Spinal cord (tissue), 9 donors: ENCODE results near the gene EMC6. TPM values are rescaled to one million over a fixed set of nuclear protein-coding genes. Genes with fewer than 3 reads are reported as not detected.

ENCODE experiments used
- DNase-seq, 6 donors: peaks; one replicate each; pipeline versions ENCODE4 v3.0.0 to v3.0.0-alpha.2; 2013 to 2015; ENCODE audit warnings: low spot score in 6 of 6, low read depth in 4 of 6
- H3K27ac ChIP-seq: one replicate; pipeline ENCODE4 v1.5.1; 2013; ENCODE audit warnings: low read depth, low read length, control low read depth
- H3K27me3 ChIP-seq: one replicate; pipeline ENCODE4 v1.6.1; 2013; ENCODE audit warnings: low read length; ENCODE audit not compliant: control insufficient read depth, insufficient read depth
- H3K36me3 ChIP-seq: one replicate; pipeline ENCODE4 v1.6.1; 2013; ENCODE audit warnings: low read length; ENCODE audit not compliant: control insufficient read depth, insufficient read depth
- H3K4me1 ChIP-seq: one replicate; pipeline ENCODE4 v1.6.1; 2013; ENCODE audit warnings: low read length; ENCODE audit not compliant: control insufficient read depth, insufficient read depth
- H3K4me3 ChIP-seq: one replicate; pipeline ENCODE4 v1.5.1; 2013; ENCODE audit warnings: low read depth, low read length, control low read depth
- H3K9me3 ChIP-seq: one replicate; pipeline ENCODE4 v1.6.1; 2013; ENCODE audit warnings: low read length; ENCODE audit not compliant: control insufficient read depth, insufficient read depth
- polyA plus RNA-seq, 2 donors: library from polyadenylated mRNA; unstranded; fragments of 120-200 nt; gene quantifications; one replicate each; pipeline ENCODE4 v1.2.1, GENCODE V29; 2013; ENCODE audit not compliant: insufficient read length in 2 of 2
- total RNA-seq, 2 donors: library from RNA; depleted of rRNA in 1 of 2; stranded (reverse); fragments of 120-200 nt in 1 of 2; fragments of >200 nt in 1 of 2; gene quantifications; one replicate each; pipeline versions ENCODE4 v1.2.3 to v1.2.4, GENCODE V29; 2013 to 2014

Gene EMC6
- total and polyA plus RNA-seq, 4 donors, result 11.0 to 48.1 (median 31.2) TPM

- Histone ChIP-seq H3K4me3 (no peak overlapping the region), H3K4me1 (peaks cover 7% of the 10 kb centered on the region), H3K27me3 (no peaks in the 10 kb centered on the region), H3K9me3 (no peaks in the 10 kb centered on the region), H3K36me3 (peaks cover 47% of the 10 kb centered on the region), H3K27ac (no peak overlapping the region)
- DNase-seq, result no peak
Observed at GRCh38 chr17:3719265-3719664, 50.7 kb downstream of the EMC6 start.

Other genes starting within 250 kb of the EMC6 start
- gene OR1E2, start 235.0 kb upstream of the EMC6 start, total RNA-seq, result not detected
- gene OR1E2, start 235.0 kb upstream of the EMC6 start, polyA plus RNA-seq, result under 1 TPM in 1 of 2 donors, not detected in 1; 0.23 TPM
- gene SPATA22, start 197.0 kb upstream of the EMC6 start, total RNA-seq, result 1 to 10 TPM in 1 of 2 donors, under 1 TPM in 1; 0.44 to 1.2 TPM
- gene SPATA22, start 197.0 kb upstream of the EMC6 start, polyA plus RNA-seq, result under 1 TPM; 0.63 to 0.99 TPM
- 10 to 100 TPM; 18.2 to 27.2 TPM for gene ASPA, start 192.8 kb upstream of the EMC6 start, total RNA-seq
- 1 to 10 TPM; 1.9 to 6.9 TPM for gene ASPA, start 192.8 kb upstream of the EMC6 start, polyA plus RNA-seq
- gene TRPV3, start 111.0 kb upstream of the EMC6 start, total RNA-seq, result 1 to 10 TPM; 2.2 to 5.4 TPM
- gene TRPV3, start 111.0 kb upstream of the EMC6 start, polyA plus RNA-seq, result 1 to 10 TPM; 2.8 to 4.7 TPM
- 10 to 100 TPM in 1 of 2 donors, 1 to 10 TPM in 1; 6.0 to 29.3 TPM for gene TRPV1, start 59.4 kb upstream of the EMC6 start, total RNA-seq
- 10 to 100 TPM in 1 of 2 donors, 1 to 10 TPM in 1; 7.9 to 12.6 TPM for gene TRPV1, start 59.4 kb upstream of the EMC6 start, polyA plus RNA-seq
- gene SHPK, start 32.6 kb upstream of the EMC6 start, total RNA-seq, result 10 to 100 TPM in 1 of 2 donors, 1 to 10 TPM in 1; 9.6 to 16.2 TPM
- 10 to 100 TPM; 13.1 to 14.9 TPM for gene SHPK, start 32.6 kb upstream of the EMC6 start, polyA plus RNA-seq
- gene CTNS, start 32.1 kb upstream of the EMC6 start, total RNA-seq, result 10 to 100 TPM; 13.6 to 15.2 TPM
- 10 to 100 TPM; 16.6 to 17.8 TPM for gene CTNS, start 32.1 kb upstream of the EMC6 start, polyA plus RNA-seq
- gene TAX1BP3, start 234 bp upstream of the EMC6 start, total RNA-seq, result 100 to 1,000 TPM in 1 of 2 donors, 10 to 100 TPM in 1; 26.4 to 116 TPM
- gene TAX1BP3, start 234 bp upstream of the EMC6 start, polyA plus RNA-seq, result 10 to 100 TPM; 44.9 to 52.6 TPM
- gene P2RX5, start 27.3 kb downstream of the EMC6 start, total RNA-seq, result 1 to 10 TPM; 6.0 to 8.4 TPM
- gene P2RX5, start 27.3 kb downstream of the EMC6 start, polyA plus RNA-seq, result 10 to 100 TPM; 12.3 to 16.8 TPM
- gene HASPIN, start 55.1 kb downstream of the EMC6 start, total RNA-seq, result 1 to 10 TPM; 1.3 to 2.5 TPM
- 1 to 10 TPM; 1.6 to 1.9 TPM for gene HASPIN, start 55.1 kb downstream of the EMC6 start, polyA plus RNA-seq
- gene ITGAE, start 132.4 kb downstream of the EMC6 start, total RNA-seq, result 10 to 100 TPM; 26.5 to 34.4 TPM
- gene ITGAE, start 132.4 kb downstream of the EMC6 start, polyA plus RNA-seq, result 10 to 100 TPM; 49.7 to 51.2 TPM
- 10 to 100 TPM; 23.8 to 38.5 TPM for gene NCBP3, start 177.4 kb downstream of the EMC6 start, total RNA-seq
- gene NCBP3, start 177.4 kb downstream of the EMC6 start, polyA plus RNA-seq, result 10 to 100 TPM; 49.9 to 63.2 TPM
- gene CAMKK1, start 224.2 kb downstream of the EMC6 start, total RNA-seq, result 10 to 100 TPM in 1 of 2 donors, 1 to 10 TPM in 1; 5.2 to 10.1 TPM
- gene CAMKK1, start 224.2 kb downstream of the EMC6 start, polyA plus RNA-seq, result 10 to 100 TPM; 16.8 to 22.5 TPM
- gene P2RX1, start 247.7 kb downstream of the EMC6 start, total RNA-seq, result 1 to 10 TPM in 1 of 2 donors, under 1 TPM in 1; 0.55 to 1.9 TPM
- under 1 TPM; 0.17 to 0.36 TPM for gene P2RX1, start 247.7 kb downstream of the EMC6 start, polyA plus RNA-seq